ENCODE measurements around the gene COL20A1.

GRCh38 chr20:63373996-63374395 lies 81.0 kb downstream of the COL20A1 start:
- no peak for TF ChIP-seq CTCF (IDR thresholded peaks at IDR 0.05; ENCODE audit: low read depth, low read length)
- no peak for TF ChIP-seq POLR2A (IDR thresholded peaks at IDR 0.05; ENCODE audit: extremely low read depth, insufficient read length)

Data from NB4 (cell line).